DOHH2 (cell line): Measurements from ENCODE around the gene PLET1.

Source experiments
- EZH2phosphoT487 ChIP-seq: fragments of 200-600 bp; sonication (generic); IDR thresholded peaks from 2 replicates; pipeline ENCODE4 v1.6.1; 2017; ENCODE audit warnings: borderline replicate concordance, mild to moderate bottlenecking, antibody characterized with exemption, low read length, moderate library complexity, mixed read lengths
- TF ChIP-seq, protein P1 (sequence below): fragments of 200-600 bp; sonication (generic); IDR thresholded peaks from one replicate; pipeline ENCODE4 v1.5.1; 2014; ENCODE audit warnings: antibody characterized with exemption, mild to moderate bottlenecking, low read depth, low read length; ENCODE audit not compliant: poor library complexity, severe bottlenecking

DNA sequence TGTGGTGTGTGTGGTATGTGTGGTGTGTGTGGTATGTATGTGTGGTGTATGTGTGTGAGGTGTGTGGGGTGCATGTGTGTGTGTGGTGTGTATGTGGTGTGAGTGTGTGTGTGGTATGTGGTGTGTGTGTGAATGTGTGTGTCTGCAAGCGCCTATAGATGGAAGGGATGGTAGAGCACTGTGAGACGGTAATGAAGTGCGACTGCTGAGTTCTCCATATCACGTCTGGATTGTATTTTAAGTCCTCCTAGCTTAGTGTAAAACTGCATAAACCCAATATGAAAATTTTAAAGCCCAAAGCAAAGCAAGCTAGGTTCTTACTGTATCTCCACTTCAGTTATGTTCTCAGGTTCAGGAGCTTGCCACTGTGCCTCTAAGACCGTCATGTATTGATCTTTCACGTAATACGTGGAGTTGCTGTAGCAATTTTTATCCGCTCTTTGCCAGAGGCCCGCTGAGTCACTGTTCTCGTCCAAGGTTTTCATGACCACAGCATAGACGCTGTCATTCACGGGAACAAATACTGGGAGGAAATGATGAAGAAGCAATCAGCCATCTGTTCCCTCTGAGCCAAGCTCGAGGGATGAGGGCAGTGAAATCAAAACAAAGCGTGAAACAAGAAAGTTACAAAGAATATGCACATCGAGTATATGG is 5.5 kb downstream of the PLET1 start:
- TF ChIP-seq, protein P1, sequence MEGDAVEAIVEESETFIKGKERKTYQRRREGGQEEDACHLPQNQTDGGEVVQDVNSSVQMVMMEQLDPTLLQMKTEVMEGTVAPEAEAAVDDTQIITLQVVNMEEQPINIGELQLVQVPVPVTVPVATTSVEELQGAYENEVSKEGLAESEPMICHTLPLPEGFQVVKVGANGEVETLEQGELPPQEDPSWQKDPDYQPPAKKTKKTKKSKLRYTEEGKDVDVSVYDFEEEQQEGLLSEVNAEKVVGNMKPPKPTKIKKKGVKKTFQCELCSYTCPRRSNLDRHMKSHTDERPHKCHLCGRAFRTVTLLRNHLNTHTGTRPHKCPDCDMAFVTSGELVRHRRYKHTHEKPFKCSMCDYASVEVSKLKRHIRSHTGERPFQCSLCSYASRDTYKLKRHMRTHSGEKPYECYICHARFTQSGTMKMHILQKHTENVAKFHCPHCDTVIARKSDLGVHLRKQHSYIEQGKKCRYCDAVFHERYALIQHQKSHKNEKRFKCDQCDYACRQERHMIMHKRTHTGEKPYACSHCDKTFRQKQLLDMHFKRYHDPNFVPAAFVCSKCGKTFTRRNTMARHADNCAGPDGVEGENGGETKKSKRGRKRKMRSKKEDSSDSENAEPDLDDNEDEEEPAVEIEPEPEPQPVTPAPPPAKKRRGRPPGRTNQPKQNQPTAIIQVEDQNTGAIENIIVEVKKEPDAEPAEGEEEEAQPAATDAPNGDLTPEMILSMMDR = no peak
- TF ChIP-seq EZH2phosphoT487 = no peak
